NCI-H82 (cell line): ENCODE data around the gene PPP1R2B.
"Not testable (repeated sequence)": the region's sequence is repeated elsewhere in the genome, so short reads cannot be mapped to it uniquely, and the experiment has no call there.

ENCODE experiments used
- DNase-seq: peaks from one replicate; lab custom pipeline; 2025; lab: John Stamatoyannopoulos, UW

PPP1R2B gene

GRCh38 chr5:156850206-156850751 is at the start of gene PPP1R2B:
Gene PPP1R2B, plus strand, starts transcription at chr5:156850295. Its CDS starts 268 bp downstream, at chr5:156850563.
- no peak for DNase-seq

- DNase-seq = peak; percentile 26
Observed at GRCh38 chr5:156800929-156801328, 49.2 kb upstream of the PPP1R2B start.

GRCh38 chr5:156802501-156802900 is 47.6 kb upstream of the PPP1R2B start:
- DNase-seq = no peak

- no peak for DNase-seq
Observed at GRCh38 chr5:156803404-156803803, 46.7 kb upstream of the PPP1R2B start.

GRCh38 chr5:156812959-156813358 is 37.1 kb upstream of the PPP1R2B start:
- no peak for DNase-seq

GRCh38 chr5:156815988-156816599 is 34.0 kb upstream of the PPP1R2B start:
- DNase-seq = peak; percentile 72

- DNase-seq = no peak
Observed at GRCh38 chr5:156819537-156819936, 30.6 kb upstream of the PPP1R2B start.

- peak; percentile 23 for DNase-seq
Observed at GRCh38 chr5:156819967-156820581, 30.0 kb upstream of the PPP1R2B start.

GRCh38 chr5:156824241-156824640 is 25.9 kb upstream of the PPP1R2B start:
- DNase-seq = no peak

- DNase-seq = peak; percentile 58
Observed at GRCh38 chr5:156824800-156825199, 25.3 kb upstream of the PPP1R2B start.

GRCh38 chr5:156825688-156826087 is 24.4 kb upstream of the PPP1R2B start:
- no peak for DNase-seq

GRCh38 chr5:156826150-156826549 is 23.9 kb upstream of the PPP1R2B start:
- DNase-seq = no peak

- DNase-seq = no peak
Observed at GRCh38 chr5:156834916-156835315, 15.2 kb upstream of the PPP1R2B start.

GRCh38 chr5:156835905-156836304 is 14.2 kb upstream of the PPP1R2B start:
- peak; percentile 53 for DNase-seq

- DNase-seq = no peak
Observed at GRCh38 chr5:156836846-156837245, 13.2 kb upstream of the PPP1R2B start.

GRCh38 chr5:156838961-156839360 is 11.1 kb upstream of the PPP1R2B start:
- DNase-seq = no peak

- DNase-seq = peak; percentile 6
Observed at GRCh38 chr5:156841737-156842136, 8.4 kb upstream of the PPP1R2B start.

- DNase-seq = no peak
Observed at GRCh38 chr5:156846914-156847313, 3.2 kb upstream of the PPP1R2B start.

- not testable (repeated sequence) for DNase-seq
Observed at GRCh38 chr5:156848447-156848846, 1.6 kb upstream of the PPP1R2B start.

- no peak for DNase-seq
Observed at GRCh38 chr5:156851880-156852279, 1.8 kb downstream of the PPP1R2B start.

- DNase-seq = not testable (repeated sequence)
Observed at GRCh38 chr5:156853055-156853454, 3.0 kb downstream of the PPP1R2B start.

GRCh38 chr5:156865427-156865826 is 15.3 kb downstream of the PPP1R2B start:
- DNase-seq = no peak

GRCh38 chr5:156870498-156870839 is 20.4 kb downstream of the PPP1R2B start:
- no peak for DNase-seq

- DNase-seq = no peak
Observed at GRCh38 chr5:156871212-156871611, 21.1 kb downstream of the PPP1R2B start.
